Keratinocyte (primary cell): ENCODE results near the gene DENND4C.

Experiments
- CTCF ChIP-seq, 3 experiments: IDR thresholded peaks in 1 of 3; conservative IDR thresholded peaks in 1 of 3; optimal IDR thresholded peaks in 1 of 3; 2 replicates in 2 of 3; 3 replicates in 1 of 3; pipeline versions ENCODE3 to v1.5.1; 2011; ENCODE audit warnings: low read length in 3 of 3, mild to moderate bottlenecking in 3 of 3, moderate library complexity in 2 of 3, control low read depth in 1 of 3, inconsistent platforms in 1 of 3; ENCODE audit not compliant: insufficient read depth in 2 of 3; ENCODE audit errors: extremely low read depth in 1 of 3
- EZH2 ChIP-seq: IDR thresholded peaks from one replicate; pipeline ENCODE4 v1.6.1; 2012; ENCODE audit warnings: inconsistent platforms, mild to moderate bottlenecking, low read length, moderate library complexity

GRCh38 chr9:19255821-19256220 lies 25.3 kb downstream of the DENND4C start:
- TF ChIP-seq CTCF (optimal IDR thresholded peaks at IDR 0.05 in 1 of 3, IDR thresholded peaks at IDR 0.05 in 1 of 3, conservative IDR thresholded peaks at IDR 0.05 in 1 of 3; ENCODE audit: extremely low read depth in 1 of 3, insufficient read depth in 2 of 3, low read length in 3 of 3) (no peak), EZH2 (no peak)
